ENCODE results near the gene GARS1.

GARS1 gene

DNA sequence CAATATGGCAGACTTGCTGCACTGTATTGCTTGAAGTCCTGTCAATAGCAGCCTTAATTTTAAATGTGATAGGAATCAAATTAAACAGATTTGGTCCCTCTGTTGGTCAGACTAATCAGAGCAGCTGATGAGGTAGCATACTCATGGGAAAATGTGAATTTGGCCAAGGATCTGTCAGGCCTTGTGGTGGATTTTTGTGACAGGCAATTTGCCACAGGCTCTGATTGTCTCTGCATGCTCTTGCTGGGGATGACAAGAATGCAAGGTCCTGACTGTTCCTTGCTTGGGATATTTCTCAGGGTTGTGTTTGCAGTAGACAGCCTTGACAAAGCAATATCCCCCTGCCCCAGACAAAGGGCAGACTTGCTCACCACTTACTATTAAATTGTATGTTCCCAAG, 41.5 kb upstream of the GARS1 start:
- Histone ChIP-seq H3K9me3 (ENCODE audit: insufficient read depth, low read depth, low read length) (no peaks in the 10 kb centered on the region), H3K4me1 (ENCODE audit: insufficient read depth, low read length, poor library complexity, severe bottlenecking) (no peaks in the 10 kb centered on the region), H3K9me2 (replicated peaks; ENCODE audit: low read depth, low read length) (no peaks in the 10 kb centered on the region), H3K4me2 (ENCODE audit: low read depth, low read length, poor library complexity, severe bottlenecking) (no peak overlapping the region), H3K27me3 (ENCODE audit: insufficient read depth, low read length, poor library complexity, severe bottlenecking) (no peaks in the 10 kb centered on the region), H3F3A (ENCODE audit: low read depth) (no peaks in the 10 kb centered on the region), H3K4me3 (ENCODE audit: low read length, poor library complexity, severe bottlenecking) (no peak overlapping the region), H4K20me1 (ENCODE audit: insufficient read depth, low read length, poor library complexity, severe bottlenecking) (no peaks in the 10 kb centered on the region), H2AFZ (ENCODE audit: low read length) (no peak overlapping the region), H3K36me3 (ENCODE audit: insufficient read depth, low read length) (no peaks in the 10 kb centered on the region), H3K9ac (ENCODE audit: low read depth, low read length, poor library complexity, severe bottlenecking) (no peak overlapping the region), H3K79me2 (ENCODE audit: insufficient read depth, low read length) (no peaks in the 10 kb centered on the region)
- no peak for TF ChIP-seq CTCF (conservative IDR thresholded peaks at IDR 0.05; ENCODE audit: low read length)
- no peak for TF ChIP-seq EZH2phosphoT487 (IDR thresholded peaks at IDR 0.05; ENCODE audit: borderline replicate concordance)

GRCh38 chr7:30553546-30553945, 41.1 kb upstream of the GARS1 start:
- TF ChIP-seq CTCF (conservative IDR thresholded peaks at IDR 0.05; ENCODE audit: low read length) (no peak), EZH2phosphoT487 (IDR thresholded peaks at IDR 0.05; ENCODE audit: borderline replicate concordance) (no peak)
- H3K4me1 ChIP-seq (ENCODE audit: insufficient read depth, low read length, poor library complexity, severe bottlenecking): no peaks in the 10 kb centered on the region
- H3K4me3 ChIP-seq (ENCODE audit: low read length, poor library complexity, severe bottlenecking): no peak overlapping the region
- H3K9me2 ChIP-seq (replicated peaks; ENCODE audit: low read depth, low read length): no peaks in the 10 kb centered on the region
- H3K9ac ChIP-seq (ENCODE audit: low read depth, low read length, poor library complexity, severe bottlenecking): no peak overlapping the region
- no peaks in the 10 kb centered on the region for H3K27me3 ChIP-seq (ENCODE audit: insufficient read depth, low read length, poor library complexity, severe bottlenecking)
- no peaks in the 10 kb centered on the region for H3K79me2 ChIP-seq (ENCODE audit: insufficient read depth, low read length)
- no peaks in the 10 kb centered on the region for H3K9me3 ChIP-seq (ENCODE audit: insufficient read depth, low read depth, low read length)
- no peaks in the 10 kb centered on the region for H3K36me3 ChIP-seq (ENCODE audit: insufficient read depth, low read length)
- no peak overlapping the region for H3K4me2 ChIP-seq (ENCODE audit: low read depth, low read length, poor library complexity, severe bottlenecking)
- H3F3A ChIP-seq (ENCODE audit: low read depth): no peaks in the 10 kb centered on the region
- H2AFZ ChIP-seq (ENCODE audit: low read length): no peak overlapping the region
- H4K20me1 ChIP-seq (ENCODE audit: insufficient read depth, low read length, poor library complexity, severe bottlenecking): no peaks in the 10 kb centered on the region

GRCh38 chr7:30555525-30555924, 39.2 kb upstream of the GARS1 start:
- H3K79me2 ChIP-seq (ENCODE audit: insufficient read depth, low read length): no peaks in the 10 kb centered on the region
- H3K9me2 ChIP-seq (replicated peaks; ENCODE audit: low read depth, low read length): no peaks in the 10 kb centered on the region
- no peaks in the 10 kb centered on the region for H3K36me3 ChIP-seq (ENCODE audit: insufficient read depth, low read length)
- H3F3A ChIP-seq (ENCODE audit: low read depth): no peaks in the 10 kb centered on the region
- H3K4me1 ChIP-seq (ENCODE audit: insufficient read depth, low read length, poor library complexity, severe bottlenecking): no peaks in the 10 kb centered on the region
- no peak for TF ChIP-seq EZH2phosphoT487 (IDR thresholded peaks at IDR 0.05; ENCODE audit: borderline replicate concordance)
- no peak for TF ChIP-seq CTCF (conservative IDR thresholded peaks at IDR 0.05; ENCODE audit: low read length)
- no peaks in the 10 kb centered on the region for H3K27me3 ChIP-seq (ENCODE audit: insufficient read depth, low read length, poor library complexity, severe bottlenecking)
- H3K4me3 ChIP-seq (ENCODE audit: low read length, poor library complexity, severe bottlenecking): no peak overlapping the region
- no peak overlapping the region for H3K4me2 ChIP-seq (ENCODE audit: low read depth, low read length, poor library complexity, severe bottlenecking)
- H2AFZ ChIP-seq (ENCODE audit: low read length): no peak overlapping the region
- no peak overlapping the region for H3K9ac ChIP-seq (ENCODE audit: low read depth, low read length, poor library complexity, severe bottlenecking)
- H4K20me1 ChIP-seq (ENCODE audit: insufficient read depth, low read length, poor library complexity, severe bottlenecking): no peaks in the 10 kb centered on the region
- no peaks in the 10 kb centered on the region for H3K9me3 ChIP-seq (ENCODE audit: insufficient read depth, low read depth, low read length)
